ENCODE results near the gene KATNBL1.

- TF ChIP-seq POLR2AphosphoS5 (IDR thresholded peaks at IDR 0.05) (no peak), POLR2A (IDR thresholded peaks at IDR 0.05) (no peak), EP300 (IDR thresholded peaks at IDR 0.05) (no peak)
- TF ChIP-seq, protein P1, sequence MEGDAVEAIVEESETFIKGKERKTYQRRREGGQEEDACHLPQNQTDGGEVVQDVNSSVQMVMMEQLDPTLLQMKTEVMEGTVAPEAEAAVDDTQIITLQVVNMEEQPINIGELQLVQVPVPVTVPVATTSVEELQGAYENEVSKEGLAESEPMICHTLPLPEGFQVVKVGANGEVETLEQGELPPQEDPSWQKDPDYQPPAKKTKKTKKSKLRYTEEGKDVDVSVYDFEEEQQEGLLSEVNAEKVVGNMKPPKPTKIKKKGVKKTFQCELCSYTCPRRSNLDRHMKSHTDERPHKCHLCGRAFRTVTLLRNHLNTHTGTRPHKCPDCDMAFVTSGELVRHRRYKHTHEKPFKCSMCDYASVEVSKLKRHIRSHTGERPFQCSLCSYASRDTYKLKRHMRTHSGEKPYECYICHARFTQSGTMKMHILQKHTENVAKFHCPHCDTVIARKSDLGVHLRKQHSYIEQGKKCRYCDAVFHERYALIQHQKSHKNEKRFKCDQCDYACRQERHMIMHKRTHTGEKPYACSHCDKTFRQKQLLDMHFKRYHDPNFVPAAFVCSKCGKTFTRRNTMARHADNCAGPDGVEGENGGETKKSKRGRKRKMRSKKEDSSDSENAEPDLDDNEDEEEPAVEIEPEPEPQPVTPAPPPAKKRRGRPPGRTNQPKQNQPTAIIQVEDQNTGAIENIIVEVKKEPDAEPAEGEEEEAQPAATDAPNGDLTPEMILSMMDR (IDR thresholded peaks at IDR 0.05) = no peak
Measured at GRCh38 chr15:34252545-34252944, 42.6 kb upstream of the KATNBL1 start.
